GM19193 (cell line): ENCODE results near the gene LINC00632.

Source experiments
- POLR2A ChIP-seq: IDR thresholded peaks from 4 replicates; pipeline ENCODE4 v1.6.1; 2011; ENCODE audit not compliant: insufficient read depth, insufficient read length; ENCODE audit errors: extremely low read depth

Gene LINC00632

DNA sequence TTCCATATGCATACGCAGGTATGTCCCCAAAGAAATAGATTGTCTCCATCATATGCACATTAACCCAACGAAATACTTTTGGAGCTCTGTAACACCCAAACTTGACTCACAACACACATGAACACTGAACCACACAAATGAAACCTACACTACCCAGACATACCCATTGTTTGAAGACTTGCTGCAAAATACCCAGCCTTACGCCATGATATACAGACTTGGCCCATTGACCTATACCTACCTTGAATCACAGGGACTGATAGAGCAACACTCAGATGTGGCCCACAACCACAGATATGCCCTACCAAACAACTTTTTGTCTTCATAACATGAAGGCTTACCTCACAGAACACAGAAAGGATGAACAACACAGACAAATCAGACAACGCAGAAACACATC is 15.9 kb downstream of the LINC00632 start:
- TF ChIP-seq POLR2A, result no peak

GRCh38 chrX:140733766-140734342 is 24.3 kb downstream of the LINC00632 start:
- no peak for TF ChIP-seq POLR2A

DNA sequence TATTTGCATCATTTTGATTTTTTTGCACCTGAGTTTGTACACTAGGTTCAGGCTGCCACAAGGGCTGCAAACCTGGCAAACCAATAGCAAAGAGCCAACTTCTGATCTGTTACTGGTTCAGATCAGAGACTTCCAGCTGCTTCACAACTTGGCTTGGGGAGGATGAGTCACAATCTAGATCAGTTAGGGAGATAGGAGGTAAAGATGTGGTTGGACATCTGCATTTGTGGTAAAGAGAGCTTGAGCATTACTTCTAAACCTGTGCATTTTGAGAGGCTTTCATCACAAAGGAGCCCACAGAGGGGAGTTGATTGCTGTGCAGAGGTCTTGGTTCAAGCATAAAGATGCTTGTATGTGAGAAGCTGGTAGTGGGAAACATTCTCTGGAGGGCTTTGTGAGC is 34.5 kb downstream of the LINC00632 start:
- TF ChIP-seq POLR2A, result no peak

DNA sequence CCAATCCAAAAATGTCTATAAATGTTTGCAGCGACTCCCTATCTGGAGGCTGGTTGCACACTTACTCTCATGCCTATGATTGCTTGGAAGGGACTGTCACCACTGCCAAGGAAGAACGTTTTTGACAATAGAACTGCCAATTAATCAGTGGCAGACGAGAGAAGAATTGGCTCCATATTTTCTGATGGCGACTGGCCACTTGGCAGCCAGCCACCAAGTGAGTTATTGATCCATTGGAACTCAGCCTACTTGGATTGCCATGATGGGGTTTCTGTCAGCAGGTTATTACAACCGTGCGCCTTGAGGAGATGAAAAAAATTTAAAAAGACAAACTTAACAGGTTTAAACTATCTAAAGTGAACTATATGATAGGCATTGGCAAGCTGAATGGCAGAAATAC is 47.4 kb downstream of the LINC00632 start:
- TF ChIP-seq POLR2A, result no peak

- no peak for TF ChIP-seq POLR2A
Measured at GRCh38 chrX:140762061-140762460, 52.5 kb downstream of the LINC00632 start.

DNA sequence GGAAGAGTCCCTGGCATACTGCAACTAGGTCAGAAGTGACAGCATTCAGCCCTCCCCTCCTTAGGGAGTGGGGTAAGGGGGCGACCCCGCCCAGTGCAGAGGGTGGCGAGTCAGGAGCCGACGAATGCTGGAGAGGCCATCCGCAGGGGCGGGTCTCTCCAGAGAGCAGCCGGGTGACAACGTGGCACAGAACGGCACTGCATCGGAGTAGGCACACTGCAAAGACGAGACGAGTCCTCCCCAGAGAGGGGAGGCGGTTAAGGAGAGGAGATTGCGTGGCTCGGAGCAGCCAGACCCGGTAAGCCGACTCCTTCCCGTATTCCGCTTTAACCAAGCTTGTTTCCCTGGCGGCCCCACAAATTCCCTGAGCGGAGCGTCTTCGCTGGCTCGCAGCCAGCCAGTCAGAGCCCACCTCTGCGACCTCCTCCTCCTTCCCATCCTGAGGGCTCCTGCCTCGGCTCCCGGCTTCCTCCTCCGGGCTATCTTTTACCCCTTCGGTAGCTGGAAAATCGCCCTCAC is 54.9 kb downstream of the LINC00632 start:
- TF ChIP-seq POLR2A, result no peak

GRCh38 chrX:140765043-140765784 is 55.7 kb downstream of the LINC00632 start:
- no peak for TF ChIP-seq POLR2A

DNA sequence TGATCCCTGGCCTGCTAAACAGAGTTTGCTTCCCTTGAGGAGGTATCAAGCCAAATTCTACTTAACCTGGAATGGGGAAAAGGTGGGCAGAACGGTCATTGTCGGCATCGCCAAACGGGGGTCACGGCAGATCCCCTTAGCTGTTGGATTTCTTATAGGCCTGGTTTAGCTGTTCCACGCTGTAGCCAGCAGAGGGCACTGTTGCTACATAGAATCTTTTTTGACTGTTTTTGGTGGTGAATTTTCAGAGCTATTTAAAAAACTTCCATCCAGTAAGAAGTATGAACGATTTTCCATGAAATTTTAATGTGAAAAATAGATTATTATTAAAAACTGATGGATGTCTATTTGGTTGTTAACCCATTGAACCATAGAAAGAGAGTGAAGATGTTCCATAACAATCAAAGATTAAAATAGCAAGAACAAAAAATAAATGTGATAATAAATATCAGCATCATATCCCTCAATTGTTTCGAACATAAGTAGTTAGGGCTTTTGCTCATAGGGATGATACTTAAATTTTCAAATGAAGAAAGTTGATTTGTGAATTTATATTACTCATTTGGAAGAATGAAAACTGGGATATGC is 56.6 kb downstream of the LINC00632 start:
- TF ChIP-seq POLR2A, result no peak

DNA sequence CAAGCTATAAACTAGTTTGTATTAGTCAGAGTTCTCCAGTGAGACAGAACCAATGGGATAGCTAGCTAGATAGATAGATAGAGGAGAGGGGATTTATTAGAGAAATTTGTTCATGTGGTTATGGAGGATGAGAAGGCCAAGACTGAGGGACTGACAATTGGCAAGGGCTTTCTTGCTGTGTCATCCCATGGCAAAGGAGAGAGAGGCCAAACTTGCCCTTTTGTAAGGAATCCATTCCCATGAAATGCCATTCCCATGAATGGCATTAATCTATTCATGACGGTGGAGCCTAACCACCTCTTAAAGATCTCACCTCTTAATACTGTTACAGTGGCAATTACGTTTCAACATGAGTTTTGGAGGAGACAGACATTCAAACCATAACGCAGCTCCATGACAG is 58.1 kb downstream of the LINC00632 start:
- TF ChIP-seq POLR2A, result no peak

DNA sequence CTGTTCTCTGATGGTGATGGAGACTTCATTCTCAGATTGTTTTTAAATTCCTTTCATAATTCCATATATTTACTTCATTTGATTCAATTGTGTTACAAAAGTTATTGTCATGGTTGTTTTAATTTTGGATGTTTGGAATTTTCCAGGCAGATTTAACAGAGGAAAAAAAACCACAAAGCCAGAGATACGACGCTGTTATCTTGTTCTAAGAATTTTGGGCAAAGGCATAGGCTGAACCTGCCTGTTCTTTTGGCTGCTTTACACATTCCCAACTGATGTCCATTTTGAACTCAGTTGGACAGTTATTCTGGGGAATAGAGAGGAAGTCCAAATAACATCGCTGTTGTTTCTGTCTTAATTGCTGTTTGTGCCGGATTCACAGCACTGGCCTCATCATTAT is 65.7 kb downstream of the LINC00632 start:
- no peak for TF ChIP-seq POLR2A

- no peak for TF ChIP-seq POLR2A
Measured at GRCh38 chrX:140776320-140776719, 66.8 kb downstream of the LINC00632 start.

DNA sequence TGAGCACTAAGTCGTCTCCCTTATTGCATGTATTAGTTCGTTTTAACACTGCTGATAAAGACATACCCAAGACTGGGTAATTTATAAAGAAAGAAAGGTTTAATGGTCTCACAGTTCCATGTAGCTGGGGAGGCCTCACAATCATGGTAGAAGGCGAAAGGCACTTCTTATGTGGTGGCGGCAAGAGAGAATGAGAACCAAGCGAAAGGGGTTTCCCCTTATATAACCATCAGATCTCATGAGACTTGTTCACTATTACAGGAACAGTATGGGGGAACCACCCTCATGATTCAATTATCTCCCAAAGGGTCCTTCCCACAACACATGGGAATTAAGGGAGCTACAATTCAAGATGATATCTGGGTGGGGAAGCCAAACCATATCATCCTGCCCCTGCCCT is 85.1 kb downstream of the LINC00632 start:
- no peak for TF ChIP-seq POLR2A

DNA sequence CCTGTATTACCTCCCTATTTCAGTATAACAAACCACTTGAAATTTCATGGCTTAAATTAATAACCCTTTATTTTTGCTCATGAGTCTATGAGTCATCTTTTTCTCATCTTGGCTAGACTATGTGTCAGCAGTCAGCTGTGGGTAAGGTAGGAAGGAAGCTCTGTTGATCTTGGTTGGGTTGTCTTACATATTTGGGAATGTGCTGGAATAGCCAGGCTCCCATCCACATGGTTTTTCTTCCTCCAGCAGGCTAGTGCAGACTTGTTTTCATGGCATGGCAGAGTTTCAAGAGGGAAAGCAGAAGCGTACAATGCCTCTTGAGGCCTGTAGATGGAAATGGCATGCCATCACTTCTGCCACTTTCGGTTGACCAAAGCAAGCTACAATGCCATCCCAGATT is 89.7 kb downstream of the LINC00632 start:
- no peak for TF ChIP-seq POLR2A

DNA sequence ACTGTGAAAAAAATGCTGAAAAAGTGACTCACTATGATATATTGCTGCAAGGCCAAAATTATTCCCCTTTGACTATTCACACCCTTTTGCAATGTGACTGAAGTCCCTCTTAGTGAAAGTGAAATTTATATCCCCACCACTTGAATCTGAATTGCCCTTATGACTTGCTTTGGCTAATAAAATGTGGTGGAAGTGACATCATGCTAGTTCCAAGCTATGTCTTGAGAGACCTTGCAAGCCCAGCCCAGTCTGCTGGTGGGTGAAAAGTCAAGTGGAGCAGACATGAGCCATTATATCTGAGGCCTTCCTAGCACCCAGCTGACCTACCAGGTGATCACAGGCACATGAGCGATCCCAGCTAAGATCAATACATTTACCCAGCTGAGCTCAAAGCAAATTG is 94.7 kb downstream of the LINC00632 start:
- no peak for TF ChIP-seq POLR2A

GRCh38 chrX:140815868-140816267 is 106.3 kb downstream of the LINC00632 start:
- TF ChIP-seq POLR2A, result no peak

DNA sequence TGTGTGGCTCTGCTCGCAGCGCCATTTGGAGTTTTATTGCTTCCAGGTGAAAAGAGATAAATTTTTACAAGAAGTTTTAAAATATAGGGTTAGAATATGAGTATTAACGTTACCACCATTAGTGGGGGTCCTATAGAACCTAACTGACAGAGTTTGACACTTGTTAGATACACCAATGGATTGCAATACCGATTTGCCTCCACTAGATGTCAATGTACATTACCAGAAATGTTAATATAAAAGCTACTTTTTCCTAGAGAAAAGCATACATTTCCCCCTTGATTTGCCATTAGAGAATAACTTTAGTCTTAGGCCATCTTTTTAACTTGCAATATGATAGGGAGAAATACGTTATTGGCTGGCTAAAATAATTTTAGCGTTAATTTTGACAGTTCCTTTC is 108.4 kb downstream of the LINC00632 start:
- TF ChIP-seq POLR2A, result no peak
